H1 (cell line): ENCODE results near the gene NELFA. TPM values are rescaled to one million over a fixed set of nuclear protein-coding genes. Genes with fewer than 3 reads are reported as not detected.

ENCODE experiments used
- KDM5A ChIP-seq: fragments of 200-600 bp; IDR thresholded peaks from 2 replicates; pipeline ENCODE4 v1.7.1; 2012; ENCODE audit warnings: mild to moderate bottlenecking, low read length, inconsistent platforms, mixed read lengths
- SP1 ChIP-seq: IDR thresholded peaks from 2 replicates; pipeline ENCODE4 v1.6.1; 2011; ENCODE audit warnings: low read depth, low read length
- TEAD4 ChIP-seq: IDR thresholded peaks from 2 replicates; pipeline ENCODE4 v1.6.1; 2012; ENCODE audit warnings: low read depth, low read length, inconsistent platforms, mixed read lengths
- polyA plus RNA-seq, 7 experiments: library from polyadenylated mRNA; depleted of rRNA in 3 of 7; stranded (reverse) in 5 of 7; unstranded in 2 of 7; fragments of >200 nt in 5 of 7; fragments of 200-250 nt in 2 of 7; gene quantifications; 1 replicate in 5 of 7; 2 replicates in 1 of 7; 4 replicates in 1 of 7; pipeline versions ENCODE4 v1.2.1 to v1.2.3, GENCODE V29; 2011 to 2013; ENCODE audit warnings: missing spikeins in 2 of 7, mixed read lengths in 2 of 7
- total RNA-seq: library from RNA; stranded (reverse); fragmentation: NEBNext Ultra II Directional; extraction: Animal tissue kit (Norgen Biotek cat#: 25700); gene quantifications from 2 replicates; pipeline ENCODE4 v1.2.1, GENCODE V29; 2021
- TF ChIP-seq, protein P1 (sequence below), 3 experiments: IDR thresholded peaks; 1 replicate in 2 of 3; 2 replicates in 1 of 3; pipeline versions ENCODE4 v1.5.1 to v1.6.1; 2011; ENCODE audit warnings: low read length in 3 of 3, mild to moderate bottlenecking in 3 of 3, inconsistent platforms in 2 of 3, low read depth in 1 of 3, moderate library complexity in 1 of 3; ENCODE audit not compliant: insufficient read depth in 1 of 3; ENCODE audit errors: control extremely low read depth in 1 of 3

Gene NELFA
- total and polyA plus RNA-seq, 2 of the 8 experiments (the other 6 are each of a cell fraction or from before 2014, with no cell fraction given), result 41.8 to 57.5 TPM

DNA sequence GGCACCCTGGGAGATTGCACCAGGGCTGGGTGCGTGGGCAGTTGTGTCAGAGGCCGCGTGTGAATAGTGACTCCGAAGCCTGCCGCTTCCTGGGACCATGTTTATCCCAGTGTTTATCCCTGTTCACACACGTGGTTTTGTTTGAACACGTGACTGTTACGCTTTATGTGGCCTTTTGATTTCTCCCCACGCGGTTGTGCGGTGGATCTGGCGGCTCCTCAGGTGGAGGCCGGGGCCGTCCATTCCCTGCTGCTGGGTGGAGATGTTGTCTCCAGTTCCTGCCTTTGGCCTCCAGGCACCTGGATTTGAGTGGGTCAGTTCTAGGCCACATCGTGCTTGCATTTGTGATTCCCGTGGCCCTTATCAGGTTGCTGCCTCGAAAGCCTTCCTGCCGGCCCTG is 35.1 kb downstream of the NELFA start (continued):
- TF ChIP-seq KDM5A (no peak), SP1 (no peak), TEAD4 (no peak)
- TF ChIP-seq, protein P1, sequence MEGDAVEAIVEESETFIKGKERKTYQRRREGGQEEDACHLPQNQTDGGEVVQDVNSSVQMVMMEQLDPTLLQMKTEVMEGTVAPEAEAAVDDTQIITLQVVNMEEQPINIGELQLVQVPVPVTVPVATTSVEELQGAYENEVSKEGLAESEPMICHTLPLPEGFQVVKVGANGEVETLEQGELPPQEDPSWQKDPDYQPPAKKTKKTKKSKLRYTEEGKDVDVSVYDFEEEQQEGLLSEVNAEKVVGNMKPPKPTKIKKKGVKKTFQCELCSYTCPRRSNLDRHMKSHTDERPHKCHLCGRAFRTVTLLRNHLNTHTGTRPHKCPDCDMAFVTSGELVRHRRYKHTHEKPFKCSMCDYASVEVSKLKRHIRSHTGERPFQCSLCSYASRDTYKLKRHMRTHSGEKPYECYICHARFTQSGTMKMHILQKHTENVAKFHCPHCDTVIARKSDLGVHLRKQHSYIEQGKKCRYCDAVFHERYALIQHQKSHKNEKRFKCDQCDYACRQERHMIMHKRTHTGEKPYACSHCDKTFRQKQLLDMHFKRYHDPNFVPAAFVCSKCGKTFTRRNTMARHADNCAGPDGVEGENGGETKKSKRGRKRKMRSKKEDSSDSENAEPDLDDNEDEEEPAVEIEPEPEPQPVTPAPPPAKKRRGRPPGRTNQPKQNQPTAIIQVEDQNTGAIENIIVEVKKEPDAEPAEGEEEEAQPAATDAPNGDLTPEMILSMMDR (IDR thresholded peaks at IDR 0.05; ENCODE audit: control extremely low read depth in 1 of 3, insufficient read depth in 1 of 3, low read depth in 1 of 3, low read length in 3 of 3), result no peak
